Breast epithelium (tissue), 4 donors: ENCODE data around the gene KLRF1. TPM values are rescaled to one million over a fixed set of nuclear protein-coding genes. Genes with fewer than 3 reads are reported as not detected.

Source experiments
- DNase-seq, 2 donors: peaks; one replicate each; pipeline ENCODE4 v3.0.0-alpha.2; 2019; ENCODE audit warnings: low spot score in 2 of 2
- H3K27ac ChIP-seq, 2 donors: fragments of 200-600 bp; sonication (generic) in 1 of 2; one replicate each; pipeline ENCODE4 v1.5.1; 2016 to 2019; ENCODE audit warnings: mild to moderate bottlenecking in 1 of 2
- H3K27me3 ChIP-seq, 2 donors: fragments of 200-600 bp; sonication (generic) in 1 of 2; one replicate each; pipeline versions ENCODE4 v1.5.1 to v1.6.0; 2017 to 2019; ENCODE audit warnings: control low read depth in 1 of 2, mild to moderate bottlenecking in 1 of 2
- H3K36me3 ChIP-seq: fragments of 200-600 bp; one replicate; pipeline ENCODE4 v1.5.1; 2019
- H3K4me1 ChIP-seq, 2 donors: fragments of 200-600 bp; sonication (generic); one replicate each; pipeline ENCODE4 v1.5.1; 2016 to 2019; ENCODE audit warnings: control low read depth in 1 of 2
- H3K4me3 ChIP-seq, 3 donors: fragments of 200-600 bp; sonication (generic); 1 replicate in 2 of 3; 2 replicates in 1 of 3; pipeline ENCODE4 v1.5.1; 2016 to 2019; ENCODE audit warnings: mild to moderate bottlenecking in 3 of 3, moderate library complexity in 2 of 3
- H3K9me3 ChIP-seq, 2 donors: fragments of 200-600 bp; sonication (generic) in 1 of 2; one replicate each; pipeline ENCODE4 v1.5.1; 2016 to 2019; ENCODE audit warnings: control low read depth in 1 of 2
- CTCF ChIP-seq, 3 donors: fragments of 450-650 bp; IDR thresholded peaks; one replicate each; pipeline ENCODE4 v1.5.1; 2016 to 2017; ENCODE audit warnings: antibody characterized with exemption in 3 of 3, mild to moderate bottlenecking in 3 of 3, moderate library complexity in 3 of 3
- POLR2A ChIP-seq: fragments of 450-650 bp; IDR thresholded peaks from one replicate; pipeline ENCODE4 v1.6.1; 2016; ENCODE audit warnings: antibody characterized with exemption, mild to moderate bottlenecking, moderate library complexity
- POLR2AphosphoS5 ChIP-seq, 3 donors: sonication (generic); formaldehyde crosslinking; IDR thresholded peaks; one replicate each; pipeline ENCODE4 v1.6.1; 2017; ENCODE audit warnings: antibody characterized with exemption in 3 of 3
- intact Hi-C: fragments of 100-400 bp; cut with DNase I; formaldehyde crosslinking; loops from one replicate; pipeline ENCODE4 v1.15.1; 2023; ENCODE audit warnings: low total_unique reads
- total RNA-seq, 3 donors: library from RNA; depleted of rRNA; stranded (reverse); fragments of >200 nt; gene quantifications; one replicate each; pipeline ENCODE4 v1.1.0, GENCODE V29; 2016

Gene KLRF1
- total RNA-seq, 3 donors from 2014 or later: 0.32 to 0.44 TPM; not detected in 1

GRCh38 chr12:9848899-9849298 lies 21.6 kb downstream of the KLRF1 start:
- Histone ChIP-seq H3K36me3 (no peaks in the 10 kb centered on the region), H3K4me1 (no peaks in the 10 kb centered on the region), H3K9me3 (peaks cover 7 to 17% of the 10 kb centered on the region in 2 donors), H3K27me3 (no peaks in the 10 kb centered on the region), H3K27ac (no peak overlapping the region), H3K4me3 (no peak overlapping the region)
- intact Hi-C loops: no loop called here
- TF ChIP-seq POLR2A: no peak
- no peak for DNase-seq

GRCh38 chr12:9851050-9851449 lies 23.8 kb downstream of the KLRF1 start:
- no peak overlapping the region for H3K4me3 ChIP-seq
- peaks cover 7 to 17% of the 10 kb centered on the region in 2 donors for H3K9me3 ChIP-seq
- DNase-seq: no peak
- no peaks in the 10 kb centered on the region for H3K27me3 ChIP-seq
- intact Hi-C loops: no loop called here
- H3K27ac ChIP-seq: no peak overlapping the region
- H3K36me3 ChIP-seq: no peaks in the 10 kb centered on the region
- no peak for TF ChIP-seq CTCF (IDR thresholded peaks at IDR 0.05)
- TF ChIP-seq POLR2A: no peak
- TF ChIP-seq POLR2AphosphoS5 (IDR thresholded peaks at IDR 0.05): no peak
- no peaks in the 10 kb centered on the region for H3K4me1 ChIP-seq

GRCh38 chr12:9851927-9852326 lies 24.6 kb downstream of the KLRF1 start:
- TF ChIP-seq POLR2AphosphoS5 (IDR thresholded peaks at IDR 0.05): no peak
- TF ChIP-seq POLR2A: no peak
- no peak for TF ChIP-seq CTCF (IDR thresholded peaks at IDR 0.05)
- no peak overlapping the region for H3K4me3 ChIP-seq
- H3K9me3 ChIP-seq: peaks cover 2 to 16% of the 10 kb centered on the region in 2 donors
- H3K36me3 ChIP-seq: no peaks in the 10 kb centered on the region
- intact Hi-C loops: no loop called here
- H3K4me1 ChIP-seq: no peaks in the 10 kb centered on the region
- H3K27ac ChIP-seq: no peak overlapping the region
- no peaks in the 10 kb centered on the region for H3K27me3 ChIP-seq
- DNase-seq: no peak

GRCh38 chr12:9856151-9856550 lies 28.9 kb downstream of the KLRF1 start:
- H3K27ac ChIP-seq: no peak overlapping the region
- TF ChIP-seq POLR2AphosphoS5 (IDR thresholded peaks at IDR 0.05) (no peak), CTCF (IDR thresholded peaks at IDR 0.05) (no peak), POLR2A (no peak)
- no peak overlapping the region for H3K4me3 ChIP-seq
- H3K4me1 ChIP-seq: no peaks in the 10 kb centered on the region
- no peaks in the 10 kb centered on the region for H3K27me3 ChIP-seq
- no peak for DNase-seq
- intact Hi-C loops: no loop called here
- no peaks in the 10 kb centered on the region for H3K9me3 ChIP-seq
- no peaks in the 10 kb centered on the region for H3K36me3 ChIP-seq

GRCh38 chr12:9856894-9857293 lies 29.6 kb downstream of the KLRF1 start:
- no peaks in the 10 kb centered on the region for H3K27me3 ChIP-seq
- no peak overlapping the region for H3K4me3 ChIP-seq
- no peak for TF ChIP-seq POLR2AphosphoS5 (IDR thresholded peaks at IDR 0.05)
- no peak for TF ChIP-seq POLR2A
- no peak for TF ChIP-seq CTCF (IDR thresholded peaks at IDR 0.05)
- no peak for DNase-seq
- H3K36me3 ChIP-seq: no peaks in the 10 kb centered on the region
- no peaks in the 10 kb centered on the region for H3K9me3 ChIP-seq
- intact Hi-C loops: no loop called here
- H3K27ac ChIP-seq: no peak overlapping the region
- no peaks in the 10 kb centered on the region for H3K4me1 ChIP-seq

- TF ChIP-seq POLR2A: no peak
- TF ChIP-seq POLR2AphosphoS5 (IDR thresholded peaks at IDR 0.05): no peak
- TF ChIP-seq CTCF (IDR thresholded peaks at IDR 0.05): no peak
- Histone ChIP-seq H3K36me3 (no peaks in the 10 kb centered on the region), H3K27ac (no peak overlapping the region), H3K4me3 (no peak overlapping the region), H3K4me1 (no peaks in the 10 kb centered on the region), H3K27me3 (no peaks in the 10 kb centered on the region), H3K9me3 (no peaks in the 10 kb centered on the region)
- no peak for DNase-seq
- intact Hi-C loops: no loop called here
Observed at GRCh38 chr12:9858135-9858534, 30.9 kb downstream of the KLRF1 start.
